ENCODE measurements around the gene NEK6. TPM values are rescaled to one million over a fixed set of nuclear protein-coding genes. Genes with fewer than 3 reads are reported as not detected.

NEK6 gene
- total and polyA plus RNA-seq, 2 experiments from 2014 or later: 33.5 to 44.7 TPM

GRCh38 chr9:124352616-124353015 lies 94.9 kb downstream of the NEK6 start:
- Histone ChIP-seq H3K27me3 (no peaks in the 10 kb centered on the region), H2AFZ (no peak overlapping the region), H3K79me2 (no peaks in the 10 kb centered on the region), H3K4me1 (ENCODE audit: insufficient read depth) (no peaks in the 10 kb centered on the region), H3K27ac (no peak overlapping the region), H3K9me3 (ENCODE audit: low read depth) (no peaks in the 10 kb centered on the region), H3K4me3 (no peak overlapping the region), H3K4me2 (no peak overlapping the region), H4K20me1 (ENCODE audit: insufficient read depth, poor library complexity, severe bottlenecking) (peaks cover 20% of the 10 kb centered on the region), H3K36me3 (replicated peaks; ENCODE audit: insufficient read depth, low read depth) (no peaks in the 10 kb centered on the region), H3K9me2 (replicated peaks; ENCODE audit: insufficient read depth) (no peaks in the 10 kb centered on the region)
- 93% methylated on average over 8 of the region's 8 CpGs for WGBS (ENCODE audit: low lambda C conversion rate, missing lambda C conversion rate)
- DNase-seq (ENCODE audit: low spot score): no peak
- TF ChIP-seq CTCF (IDR thresholded peaks at IDR 0.05; ENCODE audit: poor library complexity): no peak
- TF ChIP-seq EZH2 (IDR thresholded peaks at IDR 0.05; ENCODE audit: borderline replicate concordance): no peak
- no peak for TF ChIP-seq EZH2phosphoT487 (IDR thresholded peaks at IDR 0.05; ENCODE audit: low read depth, severe bottlenecking, unreplicated experiment)

GRCh38 chr9:124353166-124353768 lies 95.5 kb downstream of the NEK6 start:
- Histone ChIP-seq H3K4me1 (ENCODE audit: insufficient read depth) (no peaks in the 10 kb centered on the region), H3K9me3 (ENCODE audit: low read depth) (no peaks in the 10 kb centered on the region), H3K79me2 (peaks cover 3% of the 10 kb centered on the region), H2AFZ (no peak overlapping the region), H4K20me1 (ENCODE audit: insufficient read depth, poor library complexity, severe bottlenecking) (peaks cover 27% of the 10 kb centered on the region), H3K4me3 (no peak overlapping the region), H3K36me3 (replicated peaks; ENCODE audit: insufficient read depth, low read depth) (no peaks in the 10 kb centered on the region), H3K4me2 (no peak overlapping the region), H3K9me2 (replicated peaks; ENCODE audit: insufficient read depth) (no peaks in the 10 kb centered on the region), H3K27ac (no peak overlapping the region), H3K27me3 (no peaks in the 10 kb centered on the region)
- 96% methylated on average over 7 of the region's 7 CpGs for WGBS (ENCODE audit: low lambda C conversion rate, missing lambda C conversion rate)
- no peak for DNase-seq (ENCODE audit: low spot score)
- TF ChIP-seq EZH2 (IDR thresholded peaks at IDR 0.05; ENCODE audit: borderline replicate concordance) (no peak), EZH2phosphoT487 (IDR thresholded peaks at IDR 0.05; ENCODE audit: low read depth, severe bottlenecking, unreplicated experiment) (no peak), CTCF (IDR thresholded peaks at IDR 0.05; ENCODE audit: poor library complexity) (no peak)

- Histone ChIP-seq H3K27me3 (no peaks in the 10 kb centered on the region), H3K4me2 (no peak overlapping the region), H3K4me3 (no peak overlapping the region), H2AFZ (no peak overlapping the region), H3K9me2 (replicated peaks; ENCODE audit: insufficient read depth) (no peaks in the 10 kb centered on the region), H3K4me1 (ENCODE audit: insufficient read depth) (no peaks in the 10 kb centered on the region), H3K9me3 (ENCODE audit: low read depth) (no peaks in the 10 kb centered on the region), H3K36me3 (replicated peaks; ENCODE audit: insufficient read depth, low read depth) (no peaks in the 10 kb centered on the region), H3K27ac (no peak overlapping the region), H4K20me1 (ENCODE audit: insufficient read depth, poor library complexity, severe bottlenecking) (peaks cover 33% of the 10 kb centered on the region), H3K79me2 (peaks cover 9% of the 10 kb centered on the region)
- TF ChIP-seq CTCF (IDR thresholded peaks at IDR 0.05; ENCODE audit: poor library complexity): no peak
- no peak for TF ChIP-seq EZH2 (IDR thresholded peaks at IDR 0.05; ENCODE audit: borderline replicate concordance)
- TF ChIP-seq EZH2phosphoT487 (IDR thresholded peaks at IDR 0.05; ENCODE audit: low read depth, severe bottlenecking, unreplicated experiment): no peak
- DNase-seq (ENCODE audit: low spot score): no peak
- WGBS (ENCODE audit: low lambda C conversion rate, missing lambda C conversion rate): 91% methylated on average over 4 of the region's 4 CpGs
Measured at GRCh38 chr9:124353811-124354274, 96.1 kb downstream of the NEK6 start.

Measured in hepatocyte (in vitro differentiated cells).